Measurements from ENCODE around the gene ZNF121.

ZNF121 gene

GRCh38 chr19:9538183-9539058 is 45.9 kb downstream of the ZNF121 start, which contains the start of gene ZNF426:
TSS of gene ZNF426 (minus strand) at chr19:9538645. CDS start at chr19:9536232, 2,413 bp downstream.
- DNase-seq (ENCODE audit: low read depth in 3 of 3) = peak; percentile 80 to 81 (median 80)

- DNase-seq (ENCODE audit: low read depth in 3 of 3) = no peak
These were observed 48.4 kb downstream of the ZNF121 start for GRCh38 chr19:9535934-9536333.

GRCh38 chr19:9531933-9532332 is 52.4 kb downstream of the ZNF121 start:
- no peak for DNase-seq (ENCODE audit: low read depth in 3 of 3)

GRCh38 chr19:9528757-9529336 is 55.5 kb downstream of the ZNF121 start:
- DNase-seq (ENCODE audit: low read depth in 3 of 3) = no peak

GRCh38 chr19:9523885-9524474 is 60.3 kb downstream of the ZNF121 start:
- no peak for DNase-seq (ENCODE audit: low read depth in 3 of 3)
